ENCODE measurements around the gene INS.

DNA sequence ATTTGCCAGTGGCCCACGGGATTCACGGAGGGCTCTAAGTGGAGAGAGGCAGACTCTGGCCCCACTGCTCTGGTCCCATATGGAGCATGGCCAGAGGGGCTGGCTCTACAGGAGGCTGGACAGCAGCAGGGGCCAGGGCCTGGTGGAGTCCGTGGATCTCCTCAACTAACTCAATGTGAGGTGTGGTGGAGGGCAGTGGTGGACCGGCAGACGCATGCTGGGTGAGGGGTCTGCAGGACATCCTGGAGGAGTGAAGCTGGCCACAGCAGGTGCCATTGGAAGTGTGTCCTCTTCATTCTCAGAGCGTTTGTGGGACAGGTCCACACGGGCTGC is 37.4 kb downstream of the INS start:
- TF ChIP-seq, protein P1, sequence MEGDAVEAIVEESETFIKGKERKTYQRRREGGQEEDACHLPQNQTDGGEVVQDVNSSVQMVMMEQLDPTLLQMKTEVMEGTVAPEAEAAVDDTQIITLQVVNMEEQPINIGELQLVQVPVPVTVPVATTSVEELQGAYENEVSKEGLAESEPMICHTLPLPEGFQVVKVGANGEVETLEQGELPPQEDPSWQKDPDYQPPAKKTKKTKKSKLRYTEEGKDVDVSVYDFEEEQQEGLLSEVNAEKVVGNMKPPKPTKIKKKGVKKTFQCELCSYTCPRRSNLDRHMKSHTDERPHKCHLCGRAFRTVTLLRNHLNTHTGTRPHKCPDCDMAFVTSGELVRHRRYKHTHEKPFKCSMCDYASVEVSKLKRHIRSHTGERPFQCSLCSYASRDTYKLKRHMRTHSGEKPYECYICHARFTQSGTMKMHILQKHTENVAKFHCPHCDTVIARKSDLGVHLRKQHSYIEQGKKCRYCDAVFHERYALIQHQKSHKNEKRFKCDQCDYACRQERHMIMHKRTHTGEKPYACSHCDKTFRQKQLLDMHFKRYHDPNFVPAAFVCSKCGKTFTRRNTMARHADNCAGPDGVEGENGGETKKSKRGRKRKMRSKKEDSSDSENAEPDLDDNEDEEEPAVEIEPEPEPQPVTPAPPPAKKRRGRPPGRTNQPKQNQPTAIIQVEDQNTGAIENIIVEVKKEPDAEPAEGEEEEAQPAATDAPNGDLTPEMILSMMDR (IDR thresholded peaks at IDR 0.05) = no peak
- TF ChIP-seq POLR2A (IDR thresholded peaks at IDR 0.05) = no peak

Measured in Peyer's patch (tissue), 4 donors.